NCI-H748 (cell line): ENCODE measurements around the gene TRIM38.
"Not testable (repeated sequence)": the region's sequence is repeated elsewhere in the genome, so short reads cannot be mapped to it uniquely, and the experiment has no call there.

Experiments used
- DNase-seq: peaks from one replicate; lab custom pipeline; 2025; ENCODE audit not compliant: unreplicated experiment; lab: John Stamatoyannopoulos, UW

The TRIM38 gene

DNA sequence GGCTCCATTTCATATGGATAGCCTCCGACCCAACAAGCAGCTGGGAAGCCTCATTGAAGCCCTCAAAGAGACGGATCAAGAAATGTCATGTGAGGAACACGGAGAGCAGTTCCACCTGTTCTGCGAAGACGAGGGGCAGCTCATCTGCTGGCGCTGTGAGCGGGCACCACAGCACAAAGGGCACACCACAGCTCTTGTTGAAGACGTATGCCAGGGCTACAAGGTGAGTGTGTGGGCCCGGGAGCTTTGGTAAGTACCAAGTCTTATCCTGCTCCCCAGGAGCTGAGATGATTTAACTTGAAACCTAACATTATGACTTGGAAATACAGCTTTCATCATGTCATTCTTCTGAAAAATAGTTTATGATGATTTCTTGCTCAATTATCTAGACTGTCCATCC, 4.1 kb downstream of the TRIM38 start:
- no peak for DNase-seq

DNA sequence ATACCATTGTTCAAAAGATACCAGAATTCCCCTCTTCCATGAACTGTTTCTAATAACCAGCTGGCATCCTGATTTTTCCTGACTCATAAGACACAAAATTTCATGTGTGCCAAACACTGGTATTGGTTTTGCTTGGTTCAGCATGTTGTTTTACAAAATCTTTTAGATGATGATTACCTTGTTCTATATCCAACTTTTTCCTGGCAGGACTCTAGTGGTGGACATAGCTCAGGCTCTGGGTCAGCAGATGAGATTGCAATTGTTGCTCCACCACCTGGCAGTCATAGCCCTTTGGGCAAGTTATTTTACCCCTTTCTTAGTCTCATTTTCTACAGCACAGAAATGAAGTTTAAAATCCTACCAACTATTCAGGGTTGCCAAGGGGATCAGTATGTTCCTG, 6.2 kb downstream of the TRIM38 start:
- no peak for DNase-seq

DNA sequence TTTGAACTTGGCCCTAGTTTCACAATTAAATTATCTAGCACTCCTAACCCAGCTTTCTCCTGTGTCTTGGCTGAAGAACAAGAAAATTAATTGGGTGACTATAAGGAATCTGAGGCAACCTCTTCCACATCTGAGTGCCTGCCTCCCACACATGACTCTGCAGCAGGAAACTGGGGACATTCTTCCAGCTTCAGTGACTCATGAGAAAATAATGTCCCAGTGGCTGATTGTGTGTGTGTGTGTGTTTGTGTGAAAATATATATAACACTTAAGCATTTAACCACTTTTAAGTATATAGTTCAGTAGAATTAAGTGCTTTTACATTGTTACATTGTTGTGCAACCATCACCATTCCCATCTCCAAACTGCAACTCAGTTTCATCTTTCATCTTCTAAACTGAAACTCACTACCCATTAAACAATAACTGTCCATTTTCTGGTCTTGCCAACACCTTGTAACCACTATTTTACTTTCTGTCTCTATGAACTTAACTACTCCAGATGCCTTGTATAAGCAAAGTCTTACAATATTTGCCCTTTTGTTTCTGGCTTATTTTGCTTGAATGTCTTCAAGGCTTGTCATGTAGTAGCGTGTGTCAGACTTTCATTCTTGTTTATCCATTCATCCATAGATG, 8.7 kb downstream of the TRIM38 start:
- DNase-seq: no peak

DNA sequence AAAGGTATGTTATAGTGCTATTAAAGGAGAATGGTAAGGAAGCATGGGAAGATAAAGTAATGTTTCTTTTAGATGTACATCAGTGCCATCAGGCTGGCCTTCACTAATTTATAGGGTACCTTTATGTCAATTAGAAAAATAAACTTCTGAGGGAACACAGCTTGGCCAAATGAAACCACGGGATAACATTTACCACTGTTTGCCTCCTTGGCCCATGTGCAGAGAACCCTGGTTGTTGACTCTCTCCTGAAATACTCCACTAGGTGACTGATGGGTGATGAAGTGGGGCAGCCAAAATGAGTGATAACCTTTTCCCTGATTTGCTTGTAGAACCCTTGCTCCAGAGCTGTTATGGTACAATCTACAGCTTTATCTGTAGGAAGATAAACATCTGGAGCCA, 9.5 kb downstream of the TRIM38 start:
- no peak for DNase-seq

DNA sequence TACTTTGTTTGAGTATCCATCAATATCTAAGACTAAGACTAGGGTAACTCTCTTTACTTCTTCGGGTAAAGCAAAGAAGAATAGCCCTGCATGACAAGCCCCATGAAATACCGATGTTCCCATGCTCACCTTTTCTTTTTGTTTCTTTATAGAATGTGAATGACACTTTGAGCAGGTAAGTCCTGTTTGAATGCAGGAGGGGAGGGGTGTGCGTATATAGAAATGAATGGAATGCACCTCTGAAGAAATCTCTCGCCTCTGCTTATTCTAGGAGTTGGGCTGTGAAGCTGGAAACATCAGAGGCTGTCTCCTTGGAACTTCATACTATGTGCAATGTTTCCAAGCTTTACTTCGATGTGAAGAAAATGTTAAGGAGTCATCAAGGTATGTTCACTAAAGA, 10.3 kb downstream of the TRIM38 start:
- no peak for DNase-seq

DNA sequence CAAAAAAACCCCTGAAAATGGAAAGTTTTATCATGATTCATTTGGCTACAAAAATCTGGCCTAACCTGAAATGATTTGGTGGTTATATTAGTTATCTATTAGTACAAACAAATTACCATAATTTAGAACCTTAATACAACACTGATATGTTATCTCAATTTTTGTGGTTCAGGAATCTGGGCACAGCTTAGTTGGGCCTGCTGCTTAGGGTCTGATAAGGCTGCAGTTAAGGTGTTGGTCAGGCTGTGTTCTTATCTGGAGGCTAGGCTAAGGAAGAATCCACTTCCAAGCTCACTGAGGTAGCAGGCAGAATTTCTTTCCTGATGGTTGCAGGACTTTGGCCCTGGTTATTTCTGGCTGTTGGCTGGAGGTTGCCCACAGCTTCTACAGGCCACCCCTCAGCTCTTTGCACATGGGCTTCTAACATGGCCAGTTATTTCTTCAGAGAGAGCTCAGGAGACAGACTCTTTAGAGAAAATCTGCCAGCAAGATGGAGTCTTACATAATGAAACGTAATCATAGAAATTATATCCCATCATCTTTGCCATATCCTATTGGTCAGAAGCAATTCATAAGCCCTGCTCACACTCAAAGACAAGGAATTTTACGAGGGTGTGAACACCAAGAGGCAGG, 11.4 kb downstream of the TRIM38 start:
- DNase-seq: no peak

DNA sequence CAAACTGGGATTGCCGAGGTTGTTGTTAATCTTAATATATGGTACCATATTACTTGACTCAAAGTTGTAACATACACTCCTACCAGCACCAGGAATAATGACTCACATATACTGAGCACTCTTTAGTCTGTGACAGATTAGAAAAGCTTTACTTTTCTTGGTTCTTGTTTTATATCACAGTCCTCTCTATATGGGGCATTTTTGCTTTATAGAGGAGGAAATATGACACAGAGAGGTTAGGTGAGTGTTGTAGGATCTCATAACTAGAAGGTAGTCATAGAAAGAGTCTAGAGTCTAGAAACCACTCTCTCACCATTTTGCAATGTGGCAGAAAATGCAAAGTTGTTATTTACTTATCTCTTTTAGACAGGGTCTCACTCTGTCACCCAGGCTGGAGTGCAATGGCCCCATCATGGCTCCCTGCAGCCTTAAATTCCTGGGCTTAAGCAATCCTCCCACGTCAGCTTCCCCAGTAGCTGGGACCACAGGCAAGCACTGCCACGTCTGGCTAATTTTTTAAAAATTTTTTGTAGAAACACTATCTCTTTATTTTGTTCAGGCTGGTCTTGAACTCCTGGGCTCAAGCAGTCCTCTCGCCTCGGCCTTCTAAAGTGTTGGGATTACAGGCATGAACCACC, 13.4 kb downstream of the TRIM38 start:
- DNase-seq: no peak

DNA sequence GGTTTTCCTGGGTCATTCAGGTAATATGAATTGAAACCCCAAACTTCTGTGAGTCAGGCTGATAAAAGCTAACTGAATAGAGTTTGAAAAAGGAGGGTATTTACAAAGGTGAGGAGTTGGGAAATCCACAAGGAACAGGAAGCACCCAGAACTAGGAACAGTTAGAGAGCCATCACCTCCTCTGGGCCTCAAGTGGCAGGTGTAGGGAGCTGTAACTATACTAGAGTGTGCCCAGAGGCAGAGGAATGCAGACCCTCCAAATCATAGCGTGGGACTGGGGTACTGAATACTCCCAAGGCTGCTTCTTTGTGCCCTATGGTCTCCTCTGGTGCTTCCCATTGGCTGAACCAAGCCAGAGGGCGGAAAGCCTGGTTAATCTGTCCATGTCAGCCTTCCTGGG, 18.3 kb downstream of the TRIM38 start:
- no peak for DNase-seq

DNA sequence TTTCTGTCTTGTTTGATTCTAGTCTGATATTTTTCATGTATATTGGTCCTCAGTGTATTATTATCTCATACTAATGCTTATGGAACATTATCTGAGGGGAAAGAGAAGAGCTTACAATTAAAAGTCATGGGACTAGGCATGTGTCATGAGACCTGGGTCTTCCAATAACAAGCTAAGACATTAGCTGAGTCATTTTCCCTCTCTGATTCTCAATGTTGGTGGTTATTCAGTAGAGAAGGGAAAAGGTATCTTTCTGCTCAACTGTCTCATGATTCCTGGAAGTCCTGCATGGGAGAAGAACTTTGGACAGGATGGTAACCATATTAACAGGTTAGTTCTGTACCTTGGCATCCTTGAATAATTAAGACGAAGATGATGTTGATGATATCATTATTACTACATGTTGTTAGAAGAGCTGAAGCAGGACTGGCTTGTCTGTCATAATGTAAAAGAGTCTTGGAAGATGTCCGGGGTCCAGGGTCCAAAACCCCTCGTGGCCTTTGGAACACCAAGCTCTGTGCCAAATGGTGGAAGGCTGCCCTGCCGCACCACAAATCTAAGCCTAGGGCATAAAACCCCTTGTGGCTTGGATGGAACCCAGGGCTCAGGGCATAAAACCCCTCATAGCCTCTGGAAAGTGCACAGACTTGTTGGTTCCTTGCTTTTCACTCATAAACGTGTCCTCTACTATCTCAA, 19.1 kb downstream of the TRIM38 start:
- no peak for DNase-seq

DNA sequence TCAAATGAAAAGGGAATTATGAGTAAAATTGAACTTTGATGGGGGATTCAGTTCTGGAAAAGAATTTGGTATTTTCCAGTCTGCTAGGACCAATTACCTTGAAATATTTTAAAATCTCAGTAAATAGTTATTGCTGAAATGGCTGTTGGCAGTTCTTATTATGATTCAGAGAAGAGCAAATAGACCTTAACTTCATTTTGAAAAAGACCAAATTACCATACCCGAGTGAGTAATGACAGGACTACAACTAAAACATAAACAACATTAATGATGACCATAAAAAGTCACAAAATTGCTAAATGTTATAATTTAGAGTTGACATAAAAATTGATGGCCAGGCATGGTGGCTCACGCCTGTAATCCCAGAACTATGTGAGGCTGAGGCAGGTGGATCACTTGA, 21.7 kb downstream of the TRIM38 start:
- no peak for DNase-seq

DNA sequence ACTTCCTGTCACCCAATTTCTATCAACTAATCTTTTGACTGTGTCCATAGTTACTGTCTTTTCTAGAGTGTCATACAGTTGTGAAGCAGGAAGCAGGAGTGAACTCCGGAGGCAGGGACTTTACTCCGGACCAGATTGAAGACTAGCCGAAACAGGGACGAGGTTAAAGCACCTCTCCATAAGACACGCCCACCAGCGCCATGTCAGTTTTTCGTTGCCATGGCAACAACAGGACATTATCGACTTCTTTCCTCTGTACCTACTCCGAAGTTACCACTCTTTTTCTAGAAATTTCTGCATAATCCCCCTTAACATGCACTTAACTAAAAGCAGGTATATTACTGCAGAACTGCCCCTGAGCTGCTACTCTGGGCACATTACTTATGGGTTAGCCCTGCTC, 25.2 kb downstream of the TRIM38 start:
- DNase-seq: peak; percentile 32

DNA sequence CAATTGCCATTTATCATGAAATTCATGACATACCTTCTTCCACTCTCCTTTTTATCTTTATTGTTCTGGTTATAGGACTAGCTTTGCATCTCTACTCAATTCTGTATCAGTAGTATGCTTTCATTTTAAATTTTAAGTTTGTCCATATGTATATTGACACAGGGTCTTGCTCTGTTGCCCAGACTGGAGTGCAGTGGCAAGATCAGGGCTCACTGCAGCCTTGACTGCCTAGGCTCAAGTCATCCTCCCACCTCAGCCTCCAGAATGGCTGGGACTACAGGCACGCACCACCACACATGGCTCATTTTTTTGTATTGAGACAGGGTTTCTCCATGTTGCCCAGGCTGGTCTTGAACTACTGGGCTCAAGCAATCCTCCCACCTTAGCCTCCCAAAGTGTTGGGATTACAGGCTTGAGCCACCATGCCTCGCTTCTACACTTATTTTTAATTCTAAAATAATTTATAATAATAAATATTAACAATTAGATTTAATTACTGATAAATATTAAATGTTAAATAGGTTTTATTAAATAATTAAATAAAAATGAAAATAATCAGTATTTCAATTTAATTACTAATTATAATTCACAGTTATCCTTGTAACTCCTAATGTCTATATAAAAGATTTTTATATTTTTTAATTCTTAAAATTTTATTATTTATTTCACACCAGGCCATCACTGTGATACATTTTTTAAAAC, 27.7 kb downstream of the TRIM38 start:
- no peak for DNase-seq

DNA sequence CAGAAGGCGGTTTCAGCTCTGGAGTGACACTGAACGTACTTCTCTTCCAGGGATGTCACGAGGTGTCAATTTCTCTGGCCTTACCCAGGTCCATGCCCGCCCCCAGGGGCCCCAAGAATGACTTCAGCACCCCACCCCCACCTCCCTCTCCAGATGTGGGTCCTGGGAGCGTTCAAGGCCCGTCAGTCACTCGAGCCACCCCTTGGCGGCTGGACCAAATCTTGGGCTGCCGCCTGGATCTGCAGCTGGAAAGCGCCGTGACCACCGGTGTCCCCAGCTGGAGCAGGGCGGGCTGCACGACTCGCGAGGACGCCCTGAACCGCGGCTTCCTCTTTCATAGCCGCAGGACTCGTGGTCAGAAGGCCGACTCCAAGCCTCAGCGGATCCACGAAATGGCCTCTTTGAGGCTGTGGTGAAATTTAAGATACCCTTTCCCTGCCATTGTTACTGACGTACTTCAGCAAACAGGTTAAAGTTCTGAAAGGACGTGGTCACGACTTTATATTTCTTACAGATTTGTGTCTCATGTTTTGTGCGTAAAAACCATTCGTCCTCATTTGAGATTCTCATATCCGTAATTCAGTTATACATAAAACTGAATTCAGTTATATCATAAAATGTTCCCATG, 29.3 kb downstream of the TRIM38 start:
- peak; percentile 88 for DNase-seq

DNA sequence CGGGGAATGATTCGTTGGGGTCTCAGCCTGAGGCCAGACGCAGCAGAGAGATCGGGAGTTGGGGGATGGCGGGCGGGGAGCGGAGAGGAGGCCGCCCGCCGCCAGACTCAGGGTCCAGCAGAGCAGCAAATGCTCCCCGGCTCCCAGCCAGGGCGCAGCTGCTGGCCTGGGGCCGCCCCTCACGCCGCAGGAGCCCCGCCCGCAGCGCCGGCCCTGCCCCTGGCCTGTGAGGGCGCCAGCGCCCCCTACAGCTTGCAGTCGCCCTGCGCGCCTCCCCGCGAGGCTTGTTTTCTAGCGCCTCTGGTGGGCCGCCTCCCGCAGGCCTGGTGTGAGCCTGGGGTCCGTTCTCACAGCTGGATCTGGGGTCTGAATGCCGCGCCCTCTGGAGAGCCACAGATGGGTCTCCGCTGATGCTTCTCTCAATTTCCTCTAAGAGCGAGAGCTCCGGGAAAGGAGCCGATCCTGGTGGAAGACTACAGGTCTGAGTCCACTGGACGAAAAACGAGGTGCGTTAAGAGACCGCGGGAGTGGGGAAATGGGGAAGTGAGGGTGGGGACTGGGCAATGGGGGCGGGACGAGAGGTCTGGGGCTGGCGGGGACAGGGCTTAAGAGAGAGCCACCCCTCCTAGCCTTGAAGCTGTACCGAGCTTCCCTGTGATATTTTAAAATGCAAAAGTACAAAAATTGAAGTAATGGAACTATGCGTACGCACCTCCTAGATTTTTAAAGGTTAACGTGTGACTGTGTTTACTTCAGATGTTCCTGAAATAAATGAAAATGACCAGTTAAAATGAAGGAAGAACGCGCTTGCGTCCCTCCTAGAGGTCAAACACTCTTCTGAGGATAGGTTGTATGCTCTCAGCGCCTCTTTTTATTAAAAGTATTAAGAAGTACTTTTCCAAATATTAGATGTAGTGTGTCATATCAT, 30.1 kb downstream of the TRIM38 start:
- peak; percentile 97 for DNase-seq

DNA sequence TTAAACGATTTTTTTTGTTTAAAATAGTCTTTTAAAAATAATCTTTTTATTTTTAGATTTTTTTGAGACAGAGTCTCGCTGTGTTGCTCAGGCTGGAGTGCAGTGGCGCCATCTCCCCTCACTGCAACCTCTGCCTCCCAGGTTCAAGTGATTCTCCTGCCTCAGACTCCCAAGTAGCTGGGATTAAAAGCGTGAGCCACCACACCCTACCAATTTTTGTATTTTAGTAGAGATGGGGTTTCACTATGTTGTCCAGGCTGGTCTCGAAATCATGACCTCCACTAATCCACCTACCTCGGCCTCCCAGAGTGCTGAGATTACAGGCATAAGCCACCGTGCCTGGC, 30.7 kb downstream of the TRIM38 start:
- DNase-seq: peak; percentile 44

DNA sequence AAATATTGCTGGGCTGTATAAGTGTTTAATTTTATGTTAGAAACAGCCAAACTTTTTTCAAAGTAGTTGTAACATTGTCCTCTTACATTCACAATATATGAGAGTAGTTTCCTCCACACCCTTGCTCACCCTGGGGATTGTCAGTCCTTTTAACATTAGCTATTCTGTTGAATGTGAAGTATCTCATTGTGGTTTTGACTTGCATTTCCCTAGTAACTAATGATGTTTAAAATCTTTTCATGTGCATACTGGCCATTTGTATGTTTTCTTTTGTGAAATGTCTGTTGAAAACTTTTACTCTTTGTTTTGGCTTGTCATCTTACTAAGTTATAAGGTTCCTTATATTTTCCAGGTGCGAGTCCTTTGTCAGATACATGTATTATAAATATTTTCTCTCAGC, 32.9 kb downstream of the TRIM38 start:
- no peak for DNase-seq

DNA sequence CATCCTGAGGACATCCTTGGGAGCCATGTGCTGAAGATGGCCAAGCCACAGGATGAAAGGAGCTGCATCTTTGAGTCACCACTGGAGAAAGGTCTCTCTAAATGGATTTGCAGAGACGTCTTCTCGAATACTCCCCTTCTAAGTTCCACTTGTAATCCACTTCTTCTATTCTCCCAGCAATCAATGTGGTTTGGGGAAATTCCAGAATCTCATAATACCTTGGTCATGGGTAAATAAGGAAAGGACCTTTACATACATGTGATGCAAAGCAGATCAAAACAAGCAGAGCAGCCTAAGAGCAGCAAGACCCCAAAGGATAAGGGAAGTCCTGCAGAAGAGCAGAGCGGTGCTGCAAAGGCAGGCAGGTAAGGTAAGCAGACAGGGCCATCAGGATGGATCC, 35.3 kb downstream of the TRIM38 start:
- no peak for DNase-seq

DNA sequence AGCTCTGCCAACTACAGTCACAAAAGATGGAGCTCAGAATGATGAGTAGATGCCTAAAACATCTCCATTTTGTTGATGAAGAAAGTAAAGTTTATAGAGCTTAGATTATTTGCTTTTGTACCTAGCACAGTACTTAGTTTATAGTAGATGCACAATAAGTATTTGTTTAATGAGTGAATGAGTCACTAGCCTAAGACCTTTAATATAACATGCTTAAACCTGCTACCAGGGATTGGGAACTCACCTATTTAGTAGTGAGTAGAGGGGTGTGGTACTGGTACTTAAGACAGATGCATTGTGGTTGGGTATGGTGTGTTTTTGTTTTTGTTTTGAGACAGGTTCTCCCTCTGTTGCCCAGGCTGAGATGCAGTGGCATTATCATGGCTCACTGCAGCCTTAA, 35.8 kb downstream of the TRIM38 start:
- DNase-seq: no peak

DNA sequence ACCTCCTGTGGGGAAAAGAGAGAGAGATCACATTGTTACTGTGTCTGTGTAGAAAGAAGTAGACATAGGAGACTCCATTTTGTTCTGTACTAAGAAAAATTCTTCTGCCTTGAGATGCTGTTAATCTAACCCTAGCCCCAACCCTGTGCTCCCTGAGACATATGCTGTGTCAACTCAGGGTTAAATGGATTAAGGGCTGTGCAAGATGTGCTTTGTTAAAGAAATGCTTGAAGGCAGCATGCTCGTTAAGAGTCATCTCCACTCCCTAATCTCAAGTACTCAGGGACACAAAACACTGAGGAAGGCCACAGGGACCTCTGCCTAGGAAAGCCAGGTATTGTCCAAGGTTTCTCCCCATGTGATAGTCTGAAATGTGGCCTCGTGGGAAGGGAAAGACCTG, 36.6 kb downstream of the TRIM38 start:
- not testable (repeated sequence) for DNase-seq
